Smooth muscle cell (in vitro differentiated cells): ENCODE results near the gene FMNL3. TPM values are rescaled to one million over a fixed set of nuclear protein-coding genes. Genes with fewer than 3 reads are reported as not detected.

Experiments used
- DNase-seq: peaks from one replicate; lab custom pipeline; 2025; ENCODE audit not compliant: unreplicated experiment; lab: John Stamatoyannopoulos, UW
- H2AFZ ChIP-seq: fragments of 200-600 bp; sonication (generic); 2 replicates; pipeline ENCODE4 v1.6.0; 2016; ENCODE audit warnings: antibody characterized with exemption, low read depth, mild to moderate bottlenecking
- H3F3A ChIP-seq: fragments of 200-600 bp; sonication (generic); 2 replicates; pipeline ENCODE4 v1.6.0; 2017; ENCODE audit warnings: antibody characterized with exemption, low read depth
- H3K27ac ChIP-seq: fragments of 200-600 bp; sonication (generic); 2 replicates; pipeline ENCODE4 v1.5.1; 2016; ENCODE audit warnings: low read depth, mild to moderate bottlenecking
- H3K27me3 ChIP-seq: fragments of 200-600 bp; sonication (generic); 2 replicates; pipeline ENCODE4 v1.6.1; 2016; ENCODE audit warnings: low read depth, mild to moderate bottlenecking
- H3K36me3 ChIP-seq: fragments of 200-600 bp; sonication (generic); 2 replicates; pipeline ENCODE4 v1.5.1; 2016; ENCODE audit warnings: low read depth
- H3K4me1 ChIP-seq: fragments of 200-600 bp; sonication (generic); 2 replicates; pipeline ENCODE4 v1.5.1; 2016; ENCODE audit warnings: low read depth
- H3K4me2 ChIP-seq: fragments of 200-600 bp; sonication (generic); 2 replicates; pipeline ENCODE4 v1.6.0; 2016; ENCODE audit warnings: mild to moderate bottlenecking
- H3K4me3 ChIP-seq: fragments of 200-600 bp; sonication (generic); 2 replicates; pipeline ENCODE4 v1.5.1; 2016; ENCODE audit warnings: mild to moderate bottlenecking
- H3K79me2 ChIP-seq: fragments of 200-600 bp; sonication (generic); 2 replicates; pipeline ENCODE4 v1.6.0; 2016; ENCODE audit warnings: low read depth, mild to moderate bottlenecking
- H3K9ac ChIP-seq: fragments of 200-600 bp; sonication (generic); 2 replicates; pipeline ENCODE4 v1.6.0; 2016; ENCODE audit warnings: low read depth
- H3K9me3 ChIP-seq: fragments of 200-600 bp; sonication (generic); replicated peaks from 2 replicates; pipeline ENCODE4 v1.5.1; 2016; ENCODE audit warnings: low read depth
- H4K20me1 ChIP-seq: fragments of 200-600 bp; sonication (generic); 2 replicates; pipeline ENCODE4 v1.6.0; 2016; ENCODE audit warnings: low read depth
- CTCF ChIP-seq: fragments of 200-600 bp; sonication (generic); IDR thresholded peaks from 2 replicates; pipeline ENCODE4 v1.5.1; 2017; ENCODE audit warnings: borderline replicate concordance, mild to moderate bottlenecking, antibody characterized with exemption; ENCODE audit not compliant: insufficient read depth, poor library complexity, severe bottlenecking
- WGBS: methylation state at CpG from one replicate; pipeline ENCODE4 v1.1.7; 2016; ENCODE audit warnings: low lambda C conversion rate; 5-methylcytosine and 5-hydroxymethylcytosine counted together
- polyA plus RNA-seq: library from polyadenylated mRNA; unstranded; fragments of >200 nt; fragmentation: Nextera tagmentation; extraction: Ambion mirVana; gene quantifications from 2 replicates; pipeline ENCODE4 v1.2.1, GENCODE V29; 2016
- total RNA-seq: library from RNA; depleted of rRNA; stranded (reverse); fragments of >200 nt; gene quantifications from 2 replicates; pipeline ENCODE4 v1.2.3, GENCODE V29; 2014

The FMNL3 gene
- total RNA-seq (18.3 and 20.8 TPM in 2 replicates), polyA plus RNA-seq (19.7 and 21.7 TPM in 2 replicates)

- peaks cover 25% of the 10 kb centered on the region for H3K4me1 ChIP-seq
- H3K9ac ChIP-seq = peak within 1 kb of the TSS; percentile 82
- H3K79me2 ChIP-seq = peaks cover 24% of the 10 kb centered on the region
- H2AFZ ChIP-seq = peak within 1 kb of the TSS; percentile 68
- H3K4me3 ChIP-seq = peak within 1 kb of the TSS; percentile 88
- peak within 1 kb of the TSS; percentile 84 for H3K4me2 ChIP-seq
- DNase-seq = peak; percentile 93
- H3F3A ChIP-seq = peaks cover 12% of the 10 kb centered on the region
- H3K36me3 ChIP-seq = no peaks in the 10 kb centered on the region
- TF ChIP-seq CTCF = peak; percentile 96
- no peaks in the 10 kb centered on the region for H3K9me3 ChIP-seq
- H3K27me3 ChIP-seq = no peaks in the 10 kb centered on the region
- 1% methylated on average over 60 of the region's 93 CpGs for WGBS
- peaks cover 17% of the 10 kb centered on the region for H4K20me1 ChIP-seq
- peak within 1 kb of the TSS; percentile 88 for H3K27ac ChIP-seq
These were observed at the start of gene FMNL3 for GRCh38 chr12:49707128-49707811. FMNL3 (minus strand) TSS chr12:49707405; CDS start chr12:49707180, 225 bp downstream.

- TF ChIP-seq CTCF = no peak
- no peak overlapping the region for H2AFZ ChIP-seq
- 58% methylated on average over 1 of the region's 1 CpG for WGBS
- H3K4me1 ChIP-seq = peaks cover 22% of the 10 kb centered on the region
- H3K27ac ChIP-seq = peak overlapping the region; percentile 85
- peaks cover 21% of the 10 kb centered on the region for H3F3A ChIP-seq
- no peaks in the 10 kb centered on the region for H3K9me3 ChIP-seq
- H3K4me3 ChIP-seq = no peak overlapping the region
- peaks cover 100% of the 10 kb centered on the region for H4K20me1 ChIP-seq
- peak overlapping the region; percentile 3 for H3K4me2 ChIP-seq
- no peak for DNase-seq
- H3K79me2 ChIP-seq = peaks cover 95% of the 10 kb centered on the region
- no peaks in the 10 kb centered on the region for H3K27me3 ChIP-seq
- peaks cover 13% of the 10 kb centered on the region for H3K36me3 ChIP-seq
- H3K9ac ChIP-seq = no peak overlapping the region
These were observed 43.8 kb upstream of the FMNL3 start for GRCh38 chr12:49750996-49751393.

- Histone ChIP-seq H3K79me2 (peaks cover 98% of the 10 kb centered on the region), H3K9me3 (no peaks in the 10 kb centered on the region), H3K27me3 (no peaks in the 10 kb centered on the region), H3K4me2 (peak overlapping the region; percentile 3), H2AFZ (no peak overlapping the region), H3K4me3 (no peak overlapping the region), H3K9ac (no peak overlapping the region), H3F3A (peaks cover 21% of the 10 kb centered on the region), H3K36me3 (peaks cover 13% of the 10 kb centered on the region), H3K4me1 (peaks cover 22% of the 10 kb centered on the region), H4K20me1 (peaks cover 100% of the 10 kb centered on the region), H3K27ac (peak overlapping the region; percentile 85)
- WGBS = 78% methylated on average over 8 of the region's 8 CpGs
- no peak for DNase-seq
- TF ChIP-seq CTCF = no peak
These were observed 43.1 kb upstream of the FMNL3 start for GRCh38 chr12:49750027-49750995.
